ENCODE measurements around the gene CHIC2.

CHIC2 gene

GRCh38 chr4:54099748-54100574 is 35.6 kb upstream of the CHIC2 start, which contains the start of gene GSX2:
TSS of gene GSX2 (plus strand) at chr4:54100163. CDS start at chr4:54100345, 182 bp downstream.
- FAIRE-seq (no peak), DNase-seq (ENCODE audit: insufficient read length) (no peak)
- TF ChIP-seq POLR2AphosphoS5 (IDR thresholded peaks at IDR 0.05; ENCODE audit: low read depth, low read length), result no peak
- TF ChIP-seq TAF1 (IDR thresholded peaks at IDR 0.05; ENCODE audit: borderline replicate concordance, low read depth, low read length), result no peak
- no peak for TF ChIP-seq POLR2A (IDR thresholded peaks at IDR 0.05; ENCODE audit: low read depth, low read length)

- DNase-seq (ENCODE audit: insufficient read length), result no peak
- FAIRE-seq, result no peak
- TF ChIP-seq POLR2A (IDR thresholded peaks at IDR 0.05; ENCODE audit: low read depth, low read length) (no peak), POLR2AphosphoS5 (IDR thresholded peaks at IDR 0.05; ENCODE audit: low read depth, low read length) (no peak), TAF1 (IDR thresholded peaks at IDR 0.05; ENCODE audit: borderline replicate concordance, low read depth, low read length) (no peak)
Measured at GRCh38 chr4:54099287-54099747, 34.9 kb upstream of the CHIC2 start.

- DNase-seq (ENCODE audit: insufficient read length) (no peak), FAIRE-seq (no peak)
- TF ChIP-seq POLR2AphosphoS5 (IDR thresholded peaks at IDR 0.05; ENCODE audit: low read depth, low read length) (no peak), POLR2A (IDR thresholded peaks at IDR 0.05; ENCODE audit: low read depth, low read length) (no peak), TAF1 (IDR thresholded peaks at IDR 0.05; ENCODE audit: borderline replicate concordance, low read depth, low read length) (no peak)
Measured at GRCh38 chr4:54098375-54098774, 34.0 kb upstream of the CHIC2 start.

DNA sequence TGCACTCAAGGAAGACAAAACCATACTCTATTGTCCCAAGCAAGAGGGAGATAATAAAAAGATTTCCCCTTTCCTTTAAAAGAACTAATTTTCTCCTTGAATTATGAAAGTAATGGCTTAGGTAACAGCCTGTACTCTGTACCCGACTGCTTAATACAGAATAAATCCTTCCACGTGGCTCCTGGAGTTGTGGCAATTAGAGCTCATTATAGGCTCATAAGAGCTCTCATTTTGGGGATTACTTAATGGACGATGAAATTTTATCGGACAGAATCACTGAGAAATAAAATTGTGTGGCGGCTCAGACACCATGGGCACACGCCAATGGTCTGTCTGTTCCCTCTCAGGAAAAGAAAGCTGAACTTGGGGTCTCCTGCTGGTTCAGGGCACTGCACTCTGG is 32.7 kb upstream of the CHIC2 start:
- no peak for DNase-seq (ENCODE audit: insufficient read length)
- TF ChIP-seq POLR2A (IDR thresholded peaks at IDR 0.05; ENCODE audit: low read depth, low read length) (no peak), TAF1 (IDR thresholded peaks at IDR 0.05; ENCODE audit: borderline replicate concordance, low read depth, low read length) (no peak), POLR2AphosphoS5 (IDR thresholded peaks at IDR 0.05; ENCODE audit: low read depth, low read length) (no peak)
- no peak for FAIRE-seq

DNA sequence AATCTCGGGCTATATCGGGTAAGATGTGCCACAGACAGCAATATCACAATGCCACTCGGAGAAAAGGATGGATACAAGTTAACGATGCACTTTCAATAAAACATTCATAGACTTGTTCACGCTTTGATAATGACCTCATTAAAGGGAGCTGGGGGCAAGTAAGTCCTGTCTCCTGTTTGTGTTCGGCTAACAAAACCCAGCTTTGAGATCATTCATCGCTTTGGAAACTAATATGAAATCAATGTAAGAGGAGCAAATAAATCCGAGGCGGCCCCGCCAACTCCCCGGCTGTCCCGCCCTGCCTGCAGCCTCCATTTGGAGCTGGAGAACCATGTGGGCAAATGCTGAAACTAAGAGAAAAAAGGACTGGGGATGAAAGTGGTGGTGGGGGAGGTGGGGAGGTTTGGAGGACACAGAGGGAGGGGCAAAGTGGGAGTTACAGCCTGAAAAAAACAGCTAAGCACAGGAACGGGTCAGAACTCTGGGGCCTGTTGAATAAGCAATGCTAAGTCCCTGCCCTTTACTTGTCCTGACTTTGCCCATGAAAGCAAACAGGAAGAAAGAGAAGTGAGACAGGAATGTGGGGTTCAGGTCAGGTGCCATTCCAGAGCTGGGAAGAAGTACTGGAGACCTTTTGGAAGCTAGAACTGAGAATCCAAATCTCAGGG is 32.0 kb upstream of the CHIC2 start:
- FAIRE-seq (no peak), DNase-seq (ENCODE audit: insufficient read length) (no peak)
- TF ChIP-seq POLR2A (IDR thresholded peaks at IDR 0.05; ENCODE audit: low read depth, low read length) (no peak), POLR2AphosphoS5 (IDR thresholded peaks at IDR 0.05; ENCODE audit: low read depth, low read length) (no peak), TAF1 (IDR thresholded peaks at IDR 0.05; ENCODE audit: borderline replicate concordance, low read depth, low read length) (no peak)

DNA sequence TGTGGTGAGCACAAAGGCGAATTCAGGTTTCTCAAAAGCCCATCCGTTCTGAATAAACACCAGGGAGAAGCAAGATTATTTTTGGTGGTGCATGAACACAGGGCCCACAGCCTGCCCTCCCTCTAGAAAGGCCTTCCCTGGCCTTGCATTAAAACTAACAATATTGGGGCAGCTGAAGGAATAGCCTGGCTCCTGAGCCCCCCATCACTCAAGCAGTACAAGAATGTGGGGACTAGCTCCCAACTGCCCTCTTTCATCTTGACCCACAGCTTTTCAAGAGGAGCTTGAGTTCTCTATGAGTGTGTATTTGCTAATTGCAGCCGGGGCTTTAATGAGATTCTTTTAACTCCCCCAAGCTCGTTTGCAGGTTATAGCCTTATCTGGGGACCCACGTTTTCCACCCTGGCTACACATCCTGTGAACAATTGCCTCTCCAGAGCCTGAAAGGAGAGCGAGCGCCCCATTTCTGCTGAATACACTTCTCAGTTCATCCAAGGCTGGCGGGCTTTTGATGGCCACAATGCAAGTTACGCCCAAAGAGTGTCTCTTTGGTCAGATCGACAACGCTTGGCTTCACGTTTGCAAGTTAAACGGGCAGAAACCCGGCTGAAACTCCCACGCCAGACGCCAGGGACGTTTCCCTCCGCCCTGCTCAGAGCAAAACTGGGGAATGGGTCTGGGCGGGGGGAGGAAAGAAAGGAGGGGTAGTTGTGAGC is 30.9 kb upstream of the CHIC2 start:
- DNase-seq (ENCODE audit: insufficient read length) (no peak), FAIRE-seq (no peak)
- no peak for TF ChIP-seq POLR2AphosphoS5 (IDR thresholded peaks at IDR 0.05; ENCODE audit: low read depth, low read length)
- TF ChIP-seq POLR2A (IDR thresholded peaks at IDR 0.05; ENCODE audit: low read depth, low read length), result no peak
- no peak for TF ChIP-seq TAF1 (IDR thresholded peaks at IDR 0.05; ENCODE audit: borderline replicate concordance, low read depth, low read length)

- DNase-seq (ENCODE audit: insufficient read length) (no peak), FAIRE-seq (no peak)
- TF ChIP-seq POLR2A (IDR thresholded peaks at IDR 0.05; ENCODE audit: low read depth, low read length) (no peak), POLR2AphosphoS5 (IDR thresholded peaks at IDR 0.05; ENCODE audit: low read depth, low read length) (no peak)
Measured at GRCh38 chr4:54094451-54094850, 30.0 kb upstream of the CHIC2 start.

- FAIRE-seq (no peak), DNase-seq (ENCODE audit: insufficient read length) (no peak)
- TF ChIP-seq POLR2A (IDR thresholded peaks at IDR 0.05; ENCODE audit: low read depth, low read length), result no peak
- TF ChIP-seq POLR2AphosphoS5 (IDR thresholded peaks at IDR 0.05; ENCODE audit: low read depth, low read length), result no peak
- TF ChIP-seq TAF1 (IDR thresholded peaks at IDR 0.05; ENCODE audit: borderline replicate concordance, low read depth, low read length), result no peak
Measured at GRCh38 chr4:54093324-54094240, 29.2 kb upstream of the CHIC2 start.

DNA sequence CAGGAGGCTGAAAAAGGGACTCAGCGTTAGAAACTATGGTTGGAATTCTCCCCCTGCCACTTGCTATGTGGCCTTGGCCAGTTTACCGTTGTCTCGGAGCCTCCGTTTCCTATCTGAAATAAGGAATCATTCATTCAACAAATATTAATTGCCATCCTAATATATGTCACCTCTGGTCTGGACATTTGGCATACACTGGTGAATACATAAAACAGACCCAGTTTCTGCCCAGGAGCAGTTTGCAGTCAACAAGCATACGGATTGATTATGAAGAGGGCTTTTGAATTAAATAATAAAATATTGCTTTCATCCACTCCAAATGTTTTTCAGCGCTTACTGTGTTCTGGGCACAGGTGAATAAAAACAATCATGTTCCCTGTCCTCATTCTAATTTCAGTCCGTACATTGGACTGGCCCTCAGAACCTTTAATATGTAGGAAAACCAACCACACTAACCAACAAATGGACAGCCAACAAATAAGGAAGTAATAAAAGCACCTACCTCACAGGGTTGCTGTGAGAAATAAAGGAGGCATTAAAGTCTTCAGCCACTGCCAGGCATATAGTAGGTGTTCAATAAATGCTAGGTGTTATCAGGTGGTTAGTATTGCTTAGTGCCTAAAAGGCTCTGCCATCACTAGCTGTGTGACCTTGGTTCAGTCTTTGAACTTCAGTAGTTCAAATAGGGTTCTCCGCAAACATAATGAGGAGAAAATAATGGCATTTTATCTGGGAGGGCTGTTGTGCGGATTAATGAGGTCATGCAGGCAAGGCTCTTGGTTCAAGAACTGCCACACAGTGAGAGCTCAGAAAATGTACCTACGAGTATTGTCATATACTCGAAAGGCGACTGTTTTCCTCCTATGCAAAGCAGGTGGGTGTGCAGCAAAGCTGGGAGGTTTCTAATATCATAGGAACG is 28.3 kb upstream of the CHIC2 start:
- FAIRE-seq (peak; percentile 30), DNase-seq (ENCODE audit: insufficient read length) (no peak)
- no peak for TF ChIP-seq POLR2A (IDR thresholded peaks at IDR 0.05; ENCODE audit: low read depth, low read length)
- no peak for TF ChIP-seq TAF1 (IDR thresholded peaks at IDR 0.05; ENCODE audit: borderline replicate concordance, low read depth, low read length)
- TF ChIP-seq POLR2AphosphoS5 (IDR thresholded peaks at IDR 0.05; ENCODE audit: low read depth, low read length), result no peak

All from GM12892 (cell line).